ENCODE results near the gene NUDT19.

NUDT19 gene

DNA sequence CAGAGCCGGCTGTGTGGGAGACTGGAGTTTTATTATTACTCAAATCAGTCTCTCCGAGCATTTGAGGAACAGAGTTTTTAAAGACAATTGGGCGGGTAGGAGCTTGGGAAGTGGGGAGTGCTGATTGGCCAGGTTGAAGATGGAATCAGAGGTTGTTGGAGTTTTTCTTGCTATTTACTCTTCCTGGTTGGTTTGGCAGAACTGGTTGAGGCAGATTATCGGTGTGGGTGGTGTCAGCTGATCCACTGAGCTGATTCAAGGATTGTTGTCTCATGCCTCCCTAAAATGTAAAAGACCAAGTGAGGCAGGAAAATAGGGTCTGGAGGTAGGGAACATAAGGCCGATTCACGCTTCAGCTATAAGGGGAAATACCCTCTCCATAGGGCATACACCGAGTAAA is 26.7 kb downstream of the NUDT19 start:
- DNase-seq (ENCODE audit: low read depth) = no peak
- H3K4me3 ChIP-seq (ENCODE audit: low read depth, low read length) = no peak overlapping the region
- TF ChIP-seq, protein P1, sequence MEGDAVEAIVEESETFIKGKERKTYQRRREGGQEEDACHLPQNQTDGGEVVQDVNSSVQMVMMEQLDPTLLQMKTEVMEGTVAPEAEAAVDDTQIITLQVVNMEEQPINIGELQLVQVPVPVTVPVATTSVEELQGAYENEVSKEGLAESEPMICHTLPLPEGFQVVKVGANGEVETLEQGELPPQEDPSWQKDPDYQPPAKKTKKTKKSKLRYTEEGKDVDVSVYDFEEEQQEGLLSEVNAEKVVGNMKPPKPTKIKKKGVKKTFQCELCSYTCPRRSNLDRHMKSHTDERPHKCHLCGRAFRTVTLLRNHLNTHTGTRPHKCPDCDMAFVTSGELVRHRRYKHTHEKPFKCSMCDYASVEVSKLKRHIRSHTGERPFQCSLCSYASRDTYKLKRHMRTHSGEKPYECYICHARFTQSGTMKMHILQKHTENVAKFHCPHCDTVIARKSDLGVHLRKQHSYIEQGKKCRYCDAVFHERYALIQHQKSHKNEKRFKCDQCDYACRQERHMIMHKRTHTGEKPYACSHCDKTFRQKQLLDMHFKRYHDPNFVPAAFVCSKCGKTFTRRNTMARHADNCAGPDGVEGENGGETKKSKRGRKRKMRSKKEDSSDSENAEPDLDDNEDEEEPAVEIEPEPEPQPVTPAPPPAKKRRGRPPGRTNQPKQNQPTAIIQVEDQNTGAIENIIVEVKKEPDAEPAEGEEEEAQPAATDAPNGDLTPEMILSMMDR (IDR thresholded peaks at IDR 0.05; ENCODE audit: insufficient read depth, low read depth, low read length, missing control alignments) = no peak

DNA sequence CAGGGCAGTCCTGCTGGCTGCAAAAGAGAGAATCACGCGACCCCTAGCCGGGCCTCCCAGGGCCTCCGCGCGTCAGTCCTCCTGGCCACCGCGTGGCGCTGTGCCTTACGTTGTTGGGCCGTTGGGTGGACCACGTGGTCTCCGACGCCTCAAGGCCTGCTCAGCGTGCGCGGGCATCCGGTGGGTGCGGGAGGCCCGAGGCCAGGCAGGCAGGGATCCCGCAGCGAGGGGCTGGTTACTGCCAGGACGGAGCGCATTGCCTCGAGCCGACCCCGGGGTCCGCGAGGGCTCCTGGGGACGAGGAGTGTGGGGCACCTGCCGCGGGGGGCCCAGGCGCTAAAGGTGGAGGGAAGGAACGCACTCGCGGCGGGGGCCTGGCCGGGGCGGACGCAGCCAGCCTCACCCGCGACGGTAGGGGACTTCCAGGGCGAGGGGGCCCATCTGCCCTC is 28.0 kb downstream of the NUDT19 start, which contains the start of gene TDRD12:
TSS of gene TDRD12 (plus strand) at position 157 of the 449 bp plus-strand sequence. CDS start 306 bp downstream, outside the sequence.
- no peak for DNase-seq (ENCODE audit: low read depth)
- no peak within 1 kb of the TSS for H3K4me3 ChIP-seq (ENCODE audit: low read depth, low read length)
- TF ChIP-seq, protein P1 (IDR thresholded peaks at IDR 0.05; ENCODE audit: insufficient read depth, low read depth, low read length, missing control alignments) = no peak

DNA sequence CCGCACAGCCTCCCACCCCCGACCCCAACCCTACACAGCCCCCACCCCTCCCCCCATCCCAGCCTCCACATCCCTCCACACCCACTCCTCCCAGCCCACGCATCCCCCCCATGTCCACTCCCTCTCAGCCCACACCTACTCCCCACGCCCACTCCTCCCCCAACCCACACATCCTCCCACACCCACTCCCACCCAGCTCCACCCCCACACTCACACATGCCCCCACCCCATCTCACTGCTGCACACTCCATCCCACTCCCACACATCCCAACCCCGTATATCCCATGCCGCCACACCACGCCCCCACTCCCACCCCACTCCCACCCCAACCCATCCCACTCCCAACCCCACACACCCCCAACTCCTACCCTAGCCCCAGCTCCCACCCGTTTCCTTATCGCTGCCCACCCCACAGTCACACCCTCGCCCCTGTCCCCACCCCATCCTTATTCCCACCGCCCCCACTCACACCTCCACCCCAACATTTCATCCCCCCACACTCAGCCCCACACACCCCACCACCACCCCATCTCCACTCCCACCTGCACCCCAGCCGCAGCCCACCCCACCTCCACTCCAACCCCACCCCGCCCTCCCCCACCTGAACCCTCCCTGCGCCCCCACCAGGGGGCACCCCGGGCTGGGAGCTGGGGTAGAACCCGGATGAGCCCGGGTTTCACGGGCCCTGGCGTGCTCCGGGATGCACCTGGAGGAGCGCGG is 28.8 kb downstream of the NUDT19 start:
- no peak overlapping the region for H3K4me3 ChIP-seq (ENCODE audit: low read depth, low read length)
- TF ChIP-seq, protein P1 (IDR thresholded peaks at IDR 0.05; ENCODE audit: insufficient read depth, low read depth, low read length, missing control alignments) = no peak
- no peak for DNase-seq (ENCODE audit: low read depth)

DNA sequence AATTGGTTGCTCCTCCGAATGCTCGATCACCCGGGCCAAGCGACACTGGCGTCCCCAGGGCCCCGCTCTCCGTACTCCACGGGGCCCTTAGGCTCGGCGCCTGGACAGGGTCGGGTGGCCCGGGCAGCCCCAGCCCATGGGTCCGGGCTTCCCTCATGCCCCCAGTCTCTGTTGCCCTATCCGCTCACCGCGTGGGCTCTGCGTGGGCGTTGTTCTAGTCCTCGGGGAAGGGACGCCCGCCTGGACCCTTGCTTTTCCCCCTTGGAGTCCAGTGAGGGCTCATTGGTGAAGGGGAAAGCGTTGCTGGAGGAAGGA is 29.3 kb downstream of the NUDT19 start:
- H3K4me3 ChIP-seq (ENCODE audit: low read depth, low read length) = no peak overlapping the region
- TF ChIP-seq, protein P1 (IDR thresholded peaks at IDR 0.05; ENCODE audit: insufficient read depth, low read depth, low read length, missing control alignments) = no peak
- no peak for DNase-seq (ENCODE audit: low read depth)

DNA sequence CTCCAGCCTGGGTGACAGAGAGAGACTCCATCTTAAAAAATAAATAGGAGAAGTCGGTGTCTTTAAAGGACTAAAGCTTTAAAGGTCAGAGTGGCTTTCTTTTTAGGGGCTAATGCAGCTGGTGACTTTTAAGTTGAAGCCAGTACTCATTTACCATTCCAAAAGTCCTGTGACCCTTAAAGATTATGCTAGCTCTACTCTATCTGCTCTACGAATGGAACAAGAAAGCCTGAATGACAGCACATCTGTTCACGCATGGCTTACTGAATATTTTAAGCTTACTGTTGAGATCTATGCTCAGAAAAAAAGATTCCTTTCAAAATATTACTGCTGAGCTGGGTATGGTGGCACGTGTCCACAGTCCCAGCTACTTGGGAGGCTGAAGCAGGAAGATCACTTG is 44.3 kb downstream of the NUDT19 start:
- H3K4me3 ChIP-seq (ENCODE audit: low read depth, low read length) = no peak overlapping the region
- TF ChIP-seq, protein P1 (IDR thresholded peaks at IDR 0.05; ENCODE audit: insufficient read depth, low read depth, low read length, missing control alignments) = no peak
- no peak for DNase-seq (ENCODE audit: low read depth)

DNA sequence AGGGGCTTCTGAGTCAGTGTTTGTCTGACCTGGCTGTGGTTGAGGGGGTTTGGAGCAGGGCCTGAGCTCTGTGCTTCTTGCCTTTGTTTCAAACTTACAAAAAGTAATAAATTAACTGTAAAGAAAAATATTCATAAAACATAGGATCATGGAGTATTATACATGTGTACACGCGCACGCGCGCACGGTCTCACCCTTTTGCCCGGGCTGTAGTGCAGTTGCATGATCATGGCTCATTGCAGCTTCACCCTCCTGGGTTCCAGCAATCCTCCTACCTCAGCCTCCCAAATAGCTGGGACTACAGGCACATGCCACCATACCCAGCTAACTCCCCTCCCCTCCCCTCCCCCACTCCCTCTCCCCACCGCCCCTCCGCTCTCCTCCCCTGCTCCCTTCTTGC is 51.4 kb downstream of the NUDT19 start:
- no peak overlapping the region for H3K4me3 ChIP-seq (ENCODE audit: low read depth, low read length)
- TF ChIP-seq, protein P1 (IDR thresholded peaks at IDR 0.05; ENCODE audit: insufficient read depth, low read depth, low read length, missing control alignments) = no peak
- DNase-seq (ENCODE audit: low read depth) = no peak

DNA sequence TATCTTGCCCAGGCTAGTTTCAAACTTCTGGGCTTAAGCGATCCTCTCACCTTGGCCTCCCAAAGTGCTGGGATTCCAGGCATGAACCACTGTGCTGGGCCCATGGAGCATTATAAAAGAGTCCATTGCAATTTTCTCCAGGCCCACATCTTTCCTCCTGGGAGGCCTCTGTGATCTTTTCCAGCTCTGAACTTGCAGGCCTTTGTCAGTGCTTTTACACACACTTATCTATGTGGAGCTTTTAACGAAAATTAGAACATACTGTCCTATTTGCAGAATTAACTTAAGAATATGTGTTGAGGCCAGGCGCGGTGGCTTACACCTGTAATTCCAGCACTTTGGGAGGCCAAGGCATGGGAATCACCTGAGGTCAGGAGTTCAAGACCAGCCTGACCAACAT is 51.8 kb downstream of the NUDT19 start:
- no peak overlapping the region for H3K4me3 ChIP-seq (ENCODE audit: low read depth, low read length)
- DNase-seq (ENCODE audit: low read depth) = no peak
- TF ChIP-seq, protein P1 (IDR thresholded peaks at IDR 0.05; ENCODE audit: insufficient read depth, low read depth, low read length, missing control alignments) = no peak
